ENCODE results near the gene KCNC4. TPM values are rescaled to one million over a fixed set of nuclear protein-coding genes. Genes with fewer than 3 reads are reported as not detected.

Gene KCNC4
- 0.66 and 0.76 TPM in 2 replicates for total RNA-seq (2012; rRNA removed)

- H3K4me3 ChIP-seq (ENCODE audit: low read length) = peak within 1 kb of the TSS; percentile 73
- peaks cover 7% of the 10 kb centered on the region for H3K4me1 ChIP-seq (ENCODE audit: control insufficient read depth, insufficient read depth, low read length)
- no peaks in the 10 kb centered on the region for H3K9me3 ChIP-seq (replicated peaks; ENCODE audit: low read length)
- no peaks in the 10 kb centered on the region for H3K36me3 ChIP-seq (ENCODE audit: insufficient read depth, low read length)
- H3K4me2 ChIP-seq (ENCODE audit: low read length) = peak within 1 kb of the TSS; percentile 87
- peak within 1 kb of the TSS; percentile 31 for H3K9ac ChIP-seq (ENCODE audit: low read depth, low read length)
- H3K27me3 ChIP-seq (ENCODE audit: control insufficient read depth, insufficient read depth, low read length) = peaks cover 18% of the 10 kb centered on the region
These were observed at the start of gene KCNC4 for GRCh38 chr1:110209715-110210603. KCNC4 (plus strand) TSS chr1:110210314; CDS start chr1:110211500, 1,186 bp downstream.

- Histone ChIP-seq H3K4me2 (ENCODE audit: low read length) (no peak overlapping the region), H3K9ac (ENCODE audit: low read depth, low read length) (no peak overlapping the region), H3K4me3 (ENCODE audit: low read length) (no peak overlapping the region), H3K36me3 (ENCODE audit: insufficient read depth, low read length) (no peaks in the 10 kb centered on the region), H3K4me1 (ENCODE audit: control insufficient read depth, insufficient read depth, low read length) (no peaks in the 10 kb centered on the region), H3K9me3 (replicated peaks; ENCODE audit: low read length) (no peaks in the 10 kb centered on the region), H3K27me3 (ENCODE audit: control insufficient read depth, insufficient read depth, low read length) (peaks cover 32% of the 10 kb centered on the region)
These were observed 49.5 kb upstream of the KCNC4 start for GRCh38 chr1:110160538-110161100.

DNA sequence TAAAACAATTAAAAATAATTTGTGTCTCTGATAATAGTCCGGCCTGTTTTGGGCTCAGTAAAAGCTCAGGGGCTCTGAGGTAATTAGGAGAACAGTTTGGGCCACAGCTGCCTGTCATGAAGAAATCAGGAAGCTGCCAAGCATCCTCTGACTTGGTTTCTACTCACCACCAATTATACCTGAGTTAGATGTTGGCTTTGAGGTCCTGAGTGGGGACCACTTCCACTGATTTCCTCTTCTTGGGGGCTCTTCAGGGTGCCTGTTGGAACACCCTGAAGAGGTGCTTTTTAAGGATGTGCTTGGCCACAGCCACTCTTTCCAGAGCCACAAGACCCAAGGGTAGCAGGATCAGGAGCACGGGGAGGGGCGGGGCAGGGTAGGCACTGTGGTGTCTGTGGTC lies 48.9 kb upstream of the KCNC4 start:
- Histone ChIP-seq H3K4me1 (ENCODE audit: control insufficient read depth, insufficient read depth, low read length) (no peaks in the 10 kb centered on the region), H3K4me3 (ENCODE audit: low read length) (no peak overlapping the region), H3K9ac (ENCODE audit: low read depth, low read length) (no peak overlapping the region), H3K27me3 (ENCODE audit: control insufficient read depth, insufficient read depth, low read length) (peaks cover 37% of the 10 kb centered on the region), H3K36me3 (ENCODE audit: insufficient read depth, low read length) (no peaks in the 10 kb centered on the region), H3K9me3 (replicated peaks; ENCODE audit: low read length) (no peaks in the 10 kb centered on the region), H3K4me2 (ENCODE audit: low read length) (no peak overlapping the region)

DNA sequence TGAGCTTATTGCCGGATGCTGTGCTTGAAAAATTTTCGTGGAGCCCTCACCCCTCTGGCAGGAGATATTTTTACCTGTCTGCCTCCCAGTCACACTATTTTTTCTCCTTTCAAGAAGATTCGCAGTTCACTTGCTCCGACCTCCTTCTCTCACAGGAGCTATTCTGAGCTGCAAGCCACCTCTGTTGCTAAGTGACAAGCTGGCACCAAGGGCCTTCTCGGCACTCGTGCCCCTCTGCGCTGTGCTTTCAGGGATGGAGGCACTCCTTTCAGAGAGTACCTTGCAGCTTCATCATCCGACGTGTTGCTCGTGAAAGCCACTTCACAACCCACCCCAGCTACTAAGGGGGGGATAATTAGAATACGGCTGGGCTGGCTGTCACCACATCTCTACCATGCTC lies 48.3 kb upstream of the KCNC4 start:
- no peaks in the 10 kb centered on the region for H3K9me3 ChIP-seq (replicated peaks; ENCODE audit: low read length)
- H3K4me3 ChIP-seq (ENCODE audit: low read length) = no peak overlapping the region
- H3K27me3 ChIP-seq (ENCODE audit: control insufficient read depth, insufficient read depth, low read length) = peaks cover 35% of the 10 kb centered on the region
- H3K9ac ChIP-seq (ENCODE audit: low read depth, low read length) = no peak overlapping the region
- H3K36me3 ChIP-seq (ENCODE audit: insufficient read depth, low read length) = no peaks in the 10 kb centered on the region
- no peak overlapping the region for H3K4me2 ChIP-seq (ENCODE audit: low read length)
- H3K4me1 ChIP-seq (ENCODE audit: control insufficient read depth, insufficient read depth, low read length) = no peaks in the 10 kb centered on the region

DNA sequence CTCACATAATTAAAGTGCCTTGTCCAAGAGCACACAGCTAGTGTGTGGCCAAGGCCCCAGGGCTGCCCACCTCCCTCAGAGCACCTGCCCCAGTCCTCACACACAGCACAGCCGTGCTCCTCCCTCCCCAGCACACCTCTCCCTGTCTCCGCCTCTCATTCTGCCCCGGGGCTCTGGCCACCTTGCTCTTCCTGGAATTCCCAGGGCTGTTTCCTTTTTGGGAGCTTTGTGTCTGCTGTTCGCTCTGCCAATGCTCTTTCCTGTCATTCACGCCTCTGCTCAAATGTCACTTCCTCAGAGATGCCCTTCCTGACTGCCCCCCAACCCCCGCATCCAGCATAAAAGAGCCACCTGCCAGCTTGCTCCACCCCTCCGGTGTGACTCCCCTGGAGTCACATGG lies 46.5 kb upstream of the KCNC4 start:
- Histone ChIP-seq H3K9me3 (replicated peaks; ENCODE audit: low read length) (no peaks in the 10 kb centered on the region), H3K4me1 (ENCODE audit: control insufficient read depth, insufficient read depth, low read length) (no peaks in the 10 kb centered on the region), H3K36me3 (ENCODE audit: insufficient read depth, low read length) (no peaks in the 10 kb centered on the region), H3K4me3 (ENCODE audit: low read length) (no peak overlapping the region), H3K27me3 (ENCODE audit: control insufficient read depth, insufficient read depth, low read length) (peaks cover 40% of the 10 kb centered on the region), H3K4me2 (ENCODE audit: low read length) (no peak overlapping the region), H3K9ac (ENCODE audit: low read depth, low read length) (no peak overlapping the region)

DNA sequence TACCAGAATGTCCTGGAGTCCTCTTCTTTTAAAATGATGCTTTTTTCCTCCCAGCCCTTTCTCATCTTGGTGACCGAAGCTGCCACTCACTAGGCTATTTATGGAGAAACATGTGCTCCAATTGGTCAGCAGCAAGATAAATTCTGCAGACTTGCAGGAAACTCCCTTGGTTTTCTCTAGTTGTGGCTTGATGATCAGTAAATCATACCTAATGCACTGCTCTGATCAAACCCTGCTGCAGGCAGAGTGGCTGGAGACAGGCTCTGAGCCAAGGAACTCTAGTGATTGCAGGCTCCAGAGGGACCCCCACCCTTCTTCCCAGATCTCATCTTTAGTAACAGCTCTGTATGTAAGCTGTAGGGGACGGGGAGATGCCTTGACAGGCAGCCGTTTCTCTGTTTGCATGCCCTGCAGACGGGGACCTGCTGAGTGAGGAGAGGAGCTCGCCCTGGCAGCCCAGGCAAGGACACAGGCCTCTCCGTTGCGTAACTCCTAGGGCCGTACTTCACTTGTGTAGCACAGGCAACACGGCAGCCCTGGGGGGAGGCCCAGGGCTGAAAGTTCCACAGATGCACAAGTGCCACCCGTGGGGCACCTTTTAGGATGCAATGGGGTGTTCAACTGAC lies 45.3 kb upstream of the KCNC4 start:
- no peak overlapping the region for H3K4me3 ChIP-seq (ENCODE audit: low read length)
- H3K27me3 ChIP-seq (ENCODE audit: control insufficient read depth, insufficient read depth, low read length) = peaks cover 48% of the 10 kb centered on the region
- no peak overlapping the region for H3K9ac ChIP-seq (ENCODE audit: low read depth, low read length)
- no peaks in the 10 kb centered on the region for H3K4me1 ChIP-seq (ENCODE audit: control insufficient read depth, insufficient read depth, low read length)
- H3K36me3 ChIP-seq (ENCODE audit: insufficient read depth, low read length) = no peaks in the 10 kb centered on the region
- H3K4me2 ChIP-seq (ENCODE audit: low read length) = no peak overlapping the region
- no peaks in the 10 kb centered on the region for H3K9me3 ChIP-seq (replicated peaks; ENCODE audit: low read length)

GRCh38 chr1:110165761-110166231 lies 44.3 kb upstream of the KCNC4 start:
- Histone ChIP-seq H3K9me3 (replicated peaks; ENCODE audit: low read length) (no peaks in the 10 kb centered on the region), H3K27me3 (ENCODE audit: control insufficient read depth, insufficient read depth, low read length) (peaks cover 45% of the 10 kb centered on the region), H3K4me1 (ENCODE audit: control insufficient read depth, insufficient read depth, low read length) (no peaks in the 10 kb centered on the region), H3K4me2 (ENCODE audit: low read length) (no peak overlapping the region), H3K4me3 (ENCODE audit: low read length) (no peak overlapping the region), H3K36me3 (ENCODE audit: insufficient read depth, low read length) (no peaks in the 10 kb centered on the region), H3K9ac (ENCODE audit: low read depth, low read length) (no peak overlapping the region)

DNA sequence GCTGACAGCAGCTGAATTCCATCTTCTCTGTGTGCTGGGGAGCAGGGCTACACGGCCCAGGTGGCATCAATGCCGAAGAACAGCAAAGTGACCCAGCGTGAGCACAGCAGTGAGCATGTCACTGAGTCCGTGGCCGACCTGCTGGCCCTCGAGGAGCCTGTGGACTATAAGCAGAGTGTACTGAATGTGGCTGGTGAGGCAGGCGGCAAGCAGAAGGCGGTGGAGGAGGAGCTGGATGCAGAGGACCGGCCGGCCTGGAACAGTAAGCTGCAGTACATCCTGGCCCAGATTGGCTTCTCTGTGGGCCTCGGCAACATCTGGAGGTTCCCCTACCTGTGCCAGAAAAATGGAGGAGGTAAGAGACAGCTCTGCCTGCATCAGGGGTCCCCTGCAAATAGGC lies 43.3 kb upstream of the KCNC4 start:
- H3K9me3 ChIP-seq (replicated peaks; ENCODE audit: low read length) = no peaks in the 10 kb centered on the region
- H3K36me3 ChIP-seq (ENCODE audit: insufficient read depth, low read length) = no peaks in the 10 kb centered on the region
- no peak overlapping the region for H3K4me3 ChIP-seq (ENCODE audit: low read length)
- H3K4me1 ChIP-seq (ENCODE audit: control insufficient read depth, insufficient read depth, low read length) = no peaks in the 10 kb centered on the region
- no peak overlapping the region for H3K4me2 ChIP-seq (ENCODE audit: low read length)
- H3K9ac ChIP-seq (ENCODE audit: low read depth, low read length) = no peak overlapping the region
- peaks cover 44% of the 10 kb centered on the region for H3K27me3 ChIP-seq (ENCODE audit: control insufficient read depth, insufficient read depth, low read length)

- H3K9ac ChIP-seq (ENCODE audit: low read depth, low read length) = no peak overlapping the region
- H3K4me1 ChIP-seq (ENCODE audit: control insufficient read depth, insufficient read depth, low read length) = no peaks in the 10 kb centered on the region
- no peaks in the 10 kb centered on the region for H3K9me3 ChIP-seq (replicated peaks; ENCODE audit: low read length)
- H3K4me3 ChIP-seq (ENCODE audit: low read length) = no peak overlapping the region
- no peak overlapping the region for H3K4me2 ChIP-seq (ENCODE audit: low read length)
- H3K36me3 ChIP-seq (ENCODE audit: insufficient read depth, low read length) = no peaks in the 10 kb centered on the region
- peaks cover 27% of the 10 kb centered on the region for H3K27me3 ChIP-seq (ENCODE audit: control insufficient read depth, insufficient read depth, low read length)
These were observed 39.1 kb upstream of the KCNC4 start for GRCh38 chr1:110170766-110171733.

DNA sequence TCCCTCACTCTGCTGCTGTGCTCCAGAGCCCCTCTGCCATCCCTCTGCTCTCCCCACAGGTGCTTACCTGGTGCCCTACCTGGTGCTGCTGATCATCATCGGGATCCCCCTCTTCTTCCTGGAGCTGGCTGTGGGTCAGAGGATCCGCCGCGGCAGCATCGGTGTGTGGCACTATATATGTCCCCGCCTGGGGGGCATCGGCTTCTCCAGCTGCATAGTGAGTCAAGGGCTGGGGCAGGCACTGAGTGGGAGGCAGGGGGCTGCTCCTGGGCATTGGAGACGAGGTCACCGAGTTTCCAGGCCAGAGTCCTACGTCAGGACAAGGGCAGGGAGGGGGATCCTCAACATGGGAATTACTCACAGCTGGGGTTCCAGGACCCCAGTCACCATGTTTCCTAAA lies 38.1 kb upstream of the KCNC4 start:
- Histone ChIP-seq H3K4me2 (ENCODE audit: low read length) (no peak overlapping the region), H3K9ac (ENCODE audit: low read depth, low read length) (no peak overlapping the region), H3K27me3 (ENCODE audit: control insufficient read depth, insufficient read depth, low read length) (peaks cover 26% of the 10 kb centered on the region), H3K36me3 (ENCODE audit: insufficient read depth, low read length) (no peaks in the 10 kb centered on the region), H3K4me1 (ENCODE audit: control insufficient read depth, insufficient read depth, low read length) (no peaks in the 10 kb centered on the region), H3K9me3 (replicated peaks; ENCODE audit: low read length) (no peaks in the 10 kb centered on the region), H3K4me3 (ENCODE audit: low read length) (no peak overlapping the region)
